HG03521 (cell line): ENCODE data around the gene TMEM131L.
A peak's percentile ranks its signal among the peaks of the same experiment; 100 is the strongest.
"Not testable (repeated sequence)": the region's sequence is repeated elsewhere in the genome, so short reads cannot be mapped to it uniquely, and the experiment has no call there.

ENCODE experiments used
- ATAC-seq: cut with Tn5 transposase; IDR thresholded peaks from one replicate; pipeline ENCODE4 v1.9.1; 2021; ENCODE audit warnings: mild to moderate bottlenecking, moderate library complexity; ENCODE audit not compliant: unreplicated experiment

TMEM131L gene

GRCh38 chr4:153643406-153644383 lies 177.5 kb downstream of the TMEM131L start:
- ATAC-seq: peak; percentile 90

- no peak for ATAC-seq
These were observed 179.0 kb downstream of the TMEM131L start for GRCh38 chr4:153645183-153645582.

GRCh38 chr4:153646261-153646660 lies 180.1 kb downstream of the TMEM131L start:
- no peak for ATAC-seq

- no peak for ATAC-seq
These were observed 180.8 kb downstream of the TMEM131L start for GRCh38 chr4:153646978-153647377.

GRCh38 chr4:153647975-153648374 lies 181.8 kb downstream of the TMEM131L start:
- ATAC-seq: no peak

GRCh38 chr4:153649572-153649991 lies 183.4 kb downstream of the TMEM131L start:
- no peak for ATAC-seq

- ATAC-seq: no peak
These were observed 185.0 kb downstream of the TMEM131L start for GRCh38 chr4:153651116-153651515.

- no peak for ATAC-seq
These were observed 185.4 kb downstream of the TMEM131L start for GRCh38 chr4:153651587-153651986.

GRCh38 chr4:153652051-153652784 lies 186.1 kb downstream of the TMEM131L start:
- ATAC-seq: no peak

- no peak for ATAC-seq
These were observed 188.9 kb downstream of the TMEM131L start for GRCh38 chr4:153655002-153655541.

GRCh38 chr4:153655928-153656327 lies 189.8 kb downstream of the TMEM131L start:
- ATAC-seq: no peak

GRCh38 chr4:153661215-153661822 lies 195.2 kb downstream of the TMEM131L start:
- ATAC-seq: no peak

- ATAC-seq: no peak
These were observed 195.7 kb downstream of the TMEM131L start for GRCh38 chr4:153661908-153662307.

GRCh38 chr4:153663667-153664066 lies 197.5 kb downstream of the TMEM131L start:
- no peak for ATAC-seq

GRCh38 chr4:153666505-153666904 lies 200.3 kb downstream of the TMEM131L start:
- ATAC-seq: not testable (repeated sequence)

GRCh38 chr4:153668647-153669046 lies 202.5 kb downstream of the TMEM131L start:
- no peak for ATAC-seq

- no peak for ATAC-seq
These were observed 203.7 kb downstream of the TMEM131L start for GRCh38 chr4:153669838-153670237.

GRCh38 chr4:153676486-153676885 lies 210.3 kb downstream of the TMEM131L start:
- ATAC-seq: no peak

GRCh38 chr4:153676984-153677383 lies 210.8 kb downstream of the TMEM131L start:
- no peak for ATAC-seq

GRCh38 chr4:153679486-153679885 lies 213.3 kb downstream of the TMEM131L start:
- ATAC-seq: no peak

GRCh38 chr4:153683763-153684181 lies 217.6 kb downstream of the TMEM131L start:
- no peak for ATAC-seq
